SK-N-SH treated with all-trans-retinoic acid at 6 μM for 48 hours (cell line): Measurements from ENCODE around the gene KIAA0825.

ENCODE experiments used
- ATAC-seq: fragments of 200-7000 bp; cut with Tn5 transposase; 3 replicates; pipeline ENCODE4 v1.9.1; 2020; ENCODE audit warnings: mild to moderate bottlenecking, moderate library complexity
- BACH2 ChIP-seq: fragments of 250-450 bp; sonication (Bioruptor Pico); IDR thresholded peaks from 2 replicates; pipeline ENCODE4 v1.9.0; 2021; ENCODE audit warnings: mild to moderate bottlenecking, borderline replicate concordance
- CREB5 ChIP-seq: fragments of 250-450 bp; sonication (Bioruptor Pico); IDR thresholded peaks from 2 replicates; pipeline ENCODE4 v1.5.1; 2020; ENCODE audit warnings: low read depth, mild to moderate bottlenecking, moderate library complexity
- CSRNP3 ChIP-seq: fragments of 250-450 bp; sonication (Bioruptor Pico); IDR thresholded peaks from 2 replicates; pipeline ENCODE4 v1.5.1; 2021; ENCODE audit warnings: mild to moderate bottlenecking, moderate library complexity
- ESRRG ChIP-seq: fragments of 250-450 bp; sonication (Bioruptor Pico); IDR thresholded peaks from 2 replicates; pipeline ENCODE4 v1.6.1; 2021; ENCODE audit warnings: mild to moderate bottlenecking
- GLIS3 ChIP-seq: fragments of 250-450 bp; sonication (Bioruptor Pico); IDR thresholded peaks from 2 replicates; pipeline ENCODE4 v1.5.0; 2020; ENCODE audit warnings: mild to moderate bottlenecking, moderate library complexity
- OSR1 ChIP-seq: fragments of 250-450 bp; sonication (Bioruptor Pico); IDR thresholded peaks from 2 replicates; pipeline ENCODE4 v1.8.0; 2022; ENCODE audit warnings: moderate library complexity, mild to moderate bottlenecking, inconsistent platforms
- PPARA ChIP-seq: fragments of 250-450 bp; sonication (Bioruptor Pico); IDR thresholded peaks from 2 replicates; pipeline ENCODE4 v1.5.0; 2020; ENCODE audit warnings: mild to moderate bottlenecking, borderline replicate concordance
- RARB ChIP-seq: fragments of 250-450 bp; sonication (Bioruptor Pico); IDR thresholded peaks from 2 replicates; pipeline ENCODE4 v1.8.0; 2021; ENCODE audit warnings: mild to moderate bottlenecking, moderate library complexity
- SNAI2 ChIP-seq: fragments of 250-450 bp; sonication (Bioruptor Pico); IDR thresholded peaks from 2 replicates; pipeline ENCODE4 v1.5.0; 2020; ENCODE audit warnings: mild to moderate bottlenecking, moderate library complexity
- TCF4 ChIP-seq: fragments of 250-450 bp; sonication (Bioruptor Pico); IDR thresholded peaks from 2 replicates; pipeline ENCODE4 v1.8.0; 2021; ENCODE audit warnings: mild to moderate bottlenecking, moderate library complexity, borderline replicate concordance
- TOX ChIP-seq: fragments of 250-450 bp; sonication (Bioruptor Pico); IDR thresholded peaks from 2 replicates; pipeline ENCODE4 v1.8.0; 2021; ENCODE audit warnings: mild to moderate bottlenecking, moderate library complexity, borderline replicate concordance
- ZFP3 ChIP-seq: fragments of 250-450 bp; sonication (Bioruptor Pico); IDR thresholded peaks from 2 replicates; pipeline ENCODE4 v1.5.0; 2020; ENCODE audit warnings: mild to moderate bottlenecking, moderate library complexity
- ZFP30 ChIP-seq: fragments of 450-650 bp; formaldehyde crosslinking; IDR thresholded peaks from 2 replicates; pipeline ENCODE4 v1.5.0; 2022; ENCODE audit warnings: mild to moderate bottlenecking, moderate library complexity
- ZNF70 ChIP-seq: fragments of 450-650 bp; formaldehyde crosslinking; IDR thresholded peaks from 2 replicates; pipeline ENCODE4 v1.5.0; 2020; ENCODE audit warnings: mild to moderate bottlenecking, moderate library complexity
- ZNF8 ChIP-seq: fragments of 450-650 bp; formaldehyde crosslinking; IDR thresholded peaks from 2 replicates; pipeline ENCODE4 v1.5.0; 2020; ENCODE audit warnings: mild to moderate bottlenecking, moderate library complexity
- TF ChIP-seq, protein P1 (sequence below): fragments of 250-450 bp; sonication (Bioruptor Pico); IDR thresholded peaks from 2 replicates; pipeline ENCODE4 v1.8.0; 2020; ENCODE audit warnings: mild to moderate bottlenecking, moderate library complexity, borderline replicate concordance
- TF ChIP-seq, protein P2 (sequence below): fragments of 250-450 bp; sonication (Bioruptor Pico); IDR thresholded peaks from 2 replicates; pipeline ENCODE4 v1.5.0; 2020; ENCODE audit warnings: mild to moderate bottlenecking, moderate library complexity
- TF ChIP-seq, protein P3 (sequence below): fragments of 250-450 bp; sonication (Bioruptor Pico); IDR thresholded peaks from 2 replicates; pipeline ENCODE4 v1.8.0; 2021; ENCODE audit warnings: low read depth, mild to moderate bottlenecking, moderate library complexity, borderline replicate concordance

KIAA0825 gene

DNA sequence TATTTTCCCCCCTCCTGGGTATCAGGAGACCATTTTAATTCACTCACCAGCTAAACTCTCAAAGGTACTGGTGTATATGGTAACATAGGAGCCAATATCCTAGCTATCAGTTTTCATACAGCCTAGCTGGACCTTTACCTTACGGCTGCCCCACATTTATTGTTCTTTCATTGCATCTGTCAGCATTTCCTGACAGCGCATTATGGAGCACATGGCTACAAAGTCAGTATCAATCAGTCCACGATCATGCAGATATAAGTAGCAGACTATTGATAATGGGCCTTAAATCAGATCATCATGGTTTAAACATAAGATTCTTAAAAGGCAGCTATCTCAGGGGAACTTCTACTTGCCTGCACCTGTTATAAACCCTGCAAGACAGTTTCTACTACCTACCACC is 304.7 kb downstream of the KIAA0825 start (continued):
- TF ChIP-seq, protein P1, sequence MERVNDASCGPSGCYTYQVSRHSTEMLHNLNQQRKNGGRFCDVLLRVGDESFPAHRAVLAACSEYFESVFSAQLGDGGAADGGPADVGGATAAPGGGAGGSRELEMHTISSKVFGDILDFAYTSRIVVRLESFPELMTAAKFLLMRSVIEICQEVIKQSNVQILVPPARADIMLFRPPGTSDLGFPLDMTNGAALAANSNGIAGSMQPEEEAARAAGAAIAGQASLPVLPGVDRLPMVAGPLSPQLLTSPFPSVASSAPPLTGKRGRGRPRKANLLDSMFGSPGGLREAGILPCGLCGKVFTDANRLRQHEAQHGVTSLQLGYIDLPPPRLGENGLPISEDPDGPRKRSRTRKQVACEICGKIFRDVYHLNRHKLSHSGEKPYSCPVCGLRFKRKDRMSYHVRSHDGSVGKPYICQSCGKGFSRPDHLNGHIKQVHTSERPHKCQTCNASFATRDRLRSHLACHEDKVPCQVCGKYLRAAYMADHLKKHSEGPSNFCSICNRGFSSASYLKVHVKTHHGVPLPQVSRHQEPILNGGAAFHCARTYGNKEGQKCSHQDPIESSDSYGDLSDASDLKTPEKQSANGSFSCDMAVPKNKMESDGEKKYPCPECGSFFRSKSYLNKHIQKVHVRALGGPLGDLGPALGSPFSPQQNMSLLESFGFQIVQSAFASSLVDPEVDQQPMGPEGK (CRISPR knock-in tag) = no peak
- TF ChIP-seq, protein P2, sequence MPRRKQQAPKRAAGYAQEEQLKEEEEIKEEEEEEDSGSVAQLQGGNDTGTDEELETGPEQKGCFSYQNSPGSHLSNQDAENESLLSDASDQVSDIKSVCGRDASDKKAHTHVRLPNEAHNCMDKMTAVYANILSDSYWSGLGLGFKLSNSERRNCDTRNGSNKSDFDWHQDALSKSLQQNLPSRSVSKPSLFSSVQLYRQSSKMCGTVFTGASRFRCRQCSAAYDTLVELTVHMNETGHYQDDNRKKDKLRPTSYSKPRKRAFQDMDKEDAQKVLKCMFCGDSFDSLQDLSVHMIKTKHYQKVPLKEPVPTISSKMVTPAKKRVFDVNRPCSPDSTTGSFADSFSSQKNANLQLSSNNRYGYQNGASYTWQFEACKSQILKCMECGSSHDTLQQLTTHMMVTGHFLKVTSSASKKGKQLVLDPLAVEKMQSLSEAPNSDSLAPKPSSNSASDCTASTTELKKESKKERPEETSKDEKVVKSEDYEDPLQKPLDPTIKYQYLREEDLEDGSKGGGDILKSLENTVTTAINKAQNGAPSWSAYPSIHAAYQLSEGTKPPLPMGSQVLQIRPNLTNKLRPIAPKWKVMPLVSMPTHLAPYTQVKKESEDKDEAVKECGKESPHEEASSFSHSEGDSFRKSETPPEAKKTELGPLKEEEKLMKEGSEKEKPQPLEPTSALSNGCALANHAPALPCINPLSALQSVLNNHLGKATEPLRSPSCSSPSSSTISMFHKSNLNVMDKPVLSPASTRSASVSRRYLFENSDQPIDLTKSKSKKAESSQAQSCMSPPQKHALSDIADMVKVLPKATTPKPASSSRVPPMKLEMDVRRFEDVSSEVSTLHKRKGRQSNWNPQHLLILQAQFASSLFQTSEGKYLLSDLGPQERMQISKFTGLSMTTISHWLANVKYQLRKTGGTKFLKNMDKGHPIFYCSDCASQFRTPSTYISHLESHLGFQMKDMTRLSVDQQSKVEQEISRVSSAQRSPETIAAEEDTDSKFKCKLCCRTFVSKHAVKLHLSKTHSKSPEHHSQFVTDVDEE (CRISPR knock-in tag) = no peak
- TF ChIP-seq, protein P3, sequence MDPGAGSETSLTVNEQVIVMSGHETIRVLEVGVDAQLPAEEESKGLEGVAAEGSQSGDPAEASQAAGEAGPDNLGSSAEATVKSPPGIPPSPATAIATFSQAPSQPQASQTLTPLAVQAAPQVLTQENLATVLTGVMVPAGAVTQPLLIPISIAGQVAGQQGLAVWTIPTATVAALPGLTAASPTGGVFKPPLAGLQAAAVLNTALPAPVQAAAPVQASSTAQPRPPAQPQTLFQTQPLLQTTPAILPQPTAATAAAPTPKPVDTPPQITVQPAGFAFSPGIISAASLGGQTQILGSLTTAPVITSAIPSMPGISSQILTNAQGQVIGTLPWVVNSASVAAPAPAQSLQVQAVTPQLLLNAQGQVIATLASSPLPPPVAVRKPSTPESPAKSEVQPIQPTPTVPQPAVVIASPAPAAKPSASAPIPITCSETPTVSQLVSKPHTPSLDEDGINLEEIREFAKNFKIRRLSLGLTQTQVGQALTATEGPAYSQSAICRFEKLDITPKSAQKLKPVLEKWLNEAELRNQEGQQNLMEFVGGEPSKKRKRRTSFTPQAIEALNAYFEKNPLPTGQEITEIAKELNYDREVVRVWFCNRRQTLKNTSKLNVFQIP = no peak
- TF ChIP-seq, all 23 proteins: peak for 0

DNA sequence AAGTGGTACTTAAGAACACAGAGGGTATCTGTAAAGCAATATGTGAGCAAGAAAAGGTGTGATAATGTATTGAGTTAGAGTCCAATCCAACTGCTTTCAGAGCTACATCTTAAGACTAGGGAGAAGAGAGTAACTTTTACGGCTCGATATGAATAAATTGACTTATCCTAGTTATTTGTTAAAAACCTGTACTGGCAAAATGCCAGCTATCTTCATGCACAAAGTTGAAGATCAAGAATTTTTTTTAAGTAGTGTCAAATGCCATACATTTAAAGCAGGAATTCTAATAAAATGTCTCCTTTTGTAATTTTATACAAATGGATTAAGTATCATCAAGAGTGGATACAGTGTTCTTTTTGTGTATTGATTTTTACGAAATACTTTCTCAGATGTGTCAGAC is 305.2 kb downstream of the KIAA0825 start:
- TF ChIP-seq ESRRG (CRISPR knock-in tag) = no peak
- TF ChIP-seq TOX = no peak
- TF ChIP-seq PPARA (CRISPR knock-in tag) = no peak
- no peak for TF ChIP-seq BACH2
- no peak for TF ChIP-seq GLIS3
- TF ChIP-seq, protein P2 (CRISPR knock-in tag) = no peak
- TF ChIP-seq CREB5 (CRISPR knock-in tag) = no peak
- TF ChIP-seq ZNF8 = no peak
- TF ChIP-seq, all 23 proteins: peak for 0
- no peak for ATAC-seq

- ATAC-seq = no peak
- TF ChIP-seq ZFP30 (CRISPR knock-in tag) = no peak
- TF ChIP-seq CSRNP3 (CRISPR knock-in tag) = no peak
- TF ChIP-seq RARB = no peak
- TF ChIP-seq, protein P2 (CRISPR knock-in tag) = no peak
- no peak for TF ChIP-seq ZNF8
- no peak for TF ChIP-seq ZNF70
- TF ChIP-seq GLIS3 = no peak
- no peak for TF ChIP-seq TCF4 (CRISPR knock-in tag)
- TF ChIP-seq TOX = no peak
- TF ChIP-seq OSR1 = no peak
- TF ChIP-seq ZFP3 (CRISPR knock-in tag) = no peak
- no peak for TF ChIP-seq SNAI2
- no peak for TF ChIP-seq PPARA (CRISPR knock-in tag)
These were observed 306.1 kb downstream of the KIAA0825 start for GRCh38 chr5:94312298-94312697.
